GM23338 (cell line): ENCODE data around the gene DPF1. TPM values are rescaled to one million over a fixed set of nuclear protein-coding genes. Genes with fewer than 3 reads are reported as not detected.

ENCODE experiments used
- ATAC-seq: fragments of 200-7000 bp; cut with Tn5 transposase; 3 replicates; pipeline ENCODE4 v1.9.1; 2020
- DNase-seq: peaks from one replicate; pipeline ENCODE4 v3.0.0-alpha.2; 2015; ENCODE audit warnings: low spot score
- H2AFZ ChIP-seq: fragments of 200-600 bp; sonication (generic); 2 replicates; pipeline ENCODE4 v1.8.0; 2016; ENCODE audit warnings: antibody characterized with exemption, mild to moderate bottlenecking, moderate library complexity
- H3F3A ChIP-seq: fragments of 200-600 bp; sonication (generic); replicated peaks from 2 replicates; pipeline ENCODE4 v1.8.0; 2017; ENCODE audit warnings: antibody characterized with exemption, mixed run types, low read depth
- H3K27ac ChIP-seq: fragments of 200-600 bp; sonication (generic); 2 replicates; pipeline ENCODE4 v1.6.1; 2016; ENCODE audit warnings: low read depth
- H3K27me3 ChIP-seq: fragments of 200-600 bp; sonication (generic); 2 replicates; pipeline ENCODE4 v1.8.0; 2016; ENCODE audit warnings: mild to moderate bottlenecking, mixed run types, moderate library complexity; ENCODE audit not compliant: insufficient read depth
- H3K36me3 ChIP-seq: fragments of 200-600 bp; sonication (generic); 2 replicates; pipeline ENCODE4 v1.8.0; 2016; ENCODE audit warnings: mild to moderate bottlenecking; ENCODE audit not compliant: insufficient read depth
- H3K4me1 ChIP-seq: fragments of 200-600 bp; sonication (generic); 2 replicates; pipeline ENCODE4 v1.8.0; 2016; ENCODE audit warnings: mild to moderate bottlenecking, moderate library complexity; ENCODE audit not compliant: insufficient read depth
- H3K4me2 ChIP-seq: fragments of 200-600 bp; sonication (generic); 2 replicates; pipeline ENCODE4 v1.7.1; 2017; ENCODE audit warnings: mixed run types
- H3K4me3 ChIP-seq: fragments of 200-600 bp; sonication (generic); 2 replicates; pipeline ENCODE4 v1.6.1; 2016; ENCODE audit warnings: mixed run types
- H3K79me2 ChIP-seq: fragments of 200-600 bp; sonication (generic); replicated peaks from 2 replicates; pipeline ENCODE4 v1.8.0; 2017; ENCODE audit warnings: mild to moderate bottlenecking; ENCODE audit not compliant: insufficient read depth
- H3K9me2 ChIP-seq: fragments of 200-600 bp; sonication (generic); 2 replicates; pipeline ENCODE4 v1.8.0; 2017; ENCODE audit not compliant: insufficient read depth
- H4K20me1 ChIP-seq: fragments of 200-600 bp; sonication (generic); replicated peaks from 2 replicates; pipeline ENCODE4 v1.8.0; 2017; ENCODE audit warnings: mild to moderate bottlenecking; ENCODE audit not compliant: insufficient read depth
- H3K27ac Mint-ChIP-seq: 2 replicates; pipeline ENCODE4 v1.8.0; 2020; ENCODE audit warnings: inconsistent platforms, mild to moderate bottlenecking, moderate library complexity, mixed read lengths
- H3K27me3 Mint-ChIP-seq: 3 replicates; pipeline ENCODE4 v1.8.0; 2022; ENCODE audit warnings: low read depth, mild to moderate bottlenecking, moderate library complexity, mixed read lengths, inconsistent platforms; ENCODE audit not compliant: insufficient read depth, poor library complexity
- H3K36me3 Mint-ChIP-seq: 3 replicates; pipeline ENCODE4 v1.8.0; 2021; ENCODE audit warnings: low read depth, mild to moderate bottlenecking, inconsistent platforms, moderate library complexity, mixed read lengths
- H3K4me1 Mint-ChIP-seq: 3 replicates; pipeline ENCODE4 v1.8.0; 2020; ENCODE audit warnings: mild to moderate bottlenecking, inconsistent platforms, mixed read lengths
- H3K4me3 Mint-ChIP-seq: 3 replicates; pipeline ENCODE4 v1.8.0; 2021; ENCODE audit warnings: moderate library complexity, mild to moderate bottlenecking, inconsistent platforms, mixed read lengths
- H3K9me3 Mint-ChIP-seq: 3 replicates; pipeline ENCODE4 v1.8.0; 2020; ENCODE audit warnings: moderate library complexity, mild to moderate bottlenecking, inconsistent platforms, mixed read lengths
- CREB1 ChIP-seq: fragments of 250-450 bp; sonication (Bioruptor Pico); IDR thresholded peaks from 2 replicates; pipeline ENCODE4 v1.5.0; 2020; ENCODE audit warnings: low read depth, mild to moderate bottlenecking, moderate library complexity
- CTCF ChIP-seq, 2 experiments: fragments of 200-600 bp in 1 of 2; sonication (generic) in 1 of 2; conservative IDR thresholded peaks; 2 replicates each; pipeline versions ENCODE4 v1.5.1 to v1.6.1; 2016 to 2017; ENCODE audit warnings: antibody characterized with exemption in 2 of 2, low read depth in 2 of 2, mild to moderate bottlenecking in 2 of 2, moderate library complexity in 1 of 2
- ETS1 ChIP-seq: IDR thresholded peaks from 2 replicates; pipeline ENCODE4 v1.6.1; 2016; ENCODE audit warnings: antibody characterized with exemption
- EZH2 ChIP-seq: fragments of 200-600 bp; sonication (generic); IDR thresholded peaks from one replicate; pipeline ENCODE4 v1.8.0; 2017; ENCODE audit warnings: antibody characterized with exemption, mild to moderate bottlenecking, low read depth; ENCODE audit not compliant: unreplicated experiment
- EZH2phosphoT487 ChIP-seq: fragments of 200-600 bp; sonication (generic); IDR thresholded peaks from one replicate; pipeline ENCODE4 v1.8.1; 2018; ENCODE audit warnings: antibody characterized with exemption; ENCODE audit not compliant: unreplicated experiment
- NANOG ChIP-seq: IDR thresholded peaks from 2 replicates; pipeline ENCODE4 v1.6.1; 2016; ENCODE audit warnings: antibody characterized with exemption, borderline replicate concordance
- POLR2AphosphoS5 ChIP-seq: IDR thresholded peaks from 2 replicates; pipeline ENCODE4 v1.6.1; 2016; ENCODE audit warnings: antibody characterized with exemption, low read depth
- REST ChIP-seq: IDR thresholded peaks from one replicate; pipeline ENCODE4 v1.6.1; 2018; ENCODE audit warnings: antibody characterized with exemption; ENCODE audit not compliant: unreplicated experiment
- STAT1 ChIP-seq: IDR thresholded peaks from one replicate; pipeline ENCODE4 v1.6.1; 2016; ENCODE audit warnings: antibody characterized with exemption; ENCODE audit not compliant: unreplicated experiment
- ZNF114 ChIP-seq: fragments of 250-450 bp; sonication (Bioruptor Pico); IDR thresholded peaks from 2 replicates; pipeline ENCODE4 v1.5.0; 2020; ENCODE audit warnings: mild to moderate bottlenecking, moderate library complexity
- ZNF331 ChIP-seq: fragments of 250-450 bp; sonication (Bioruptor Pico); IDR thresholded peaks from 2 replicates; pipeline ENCODE4 v1.5.0; 2020; ENCODE audit warnings: low read depth, mild to moderate bottlenecking, moderate library complexity
- polyA plus RNA-seq: library from polyadenylated mRNA; unstranded; fragments of >200 nt; fragmentation: Nextera tagmentation; extraction: Ambion mirVana; gene quantifications from 2 replicates; pipeline ENCODE4 v1.2.1, GENCODE V29; 2016
- total RNA-seq: library from RNA; depleted of rRNA; stranded (reverse); fragments of >200 nt; shearing (Covaris generic); gene quantifications from 2 replicates; pipeline ENCODE4 v1.2.3, GENCODE V29; 2014

The DPF1 gene
- total and polyA plus RNA-seq, 2 experiments from 2014 or later: 8.3 to 11.7 TPM

GRCh38 chr19:38199340-38199739 is 24.7 kb downstream of the DPF1 start:
- Mint-ChIP-seq H3K27me3 (peaks cover 11% of the 10 kb centered on the region), H3K27ac (no peak overlapping the region), H3K4me3 (no peak overlapping the region), H3K9me3 (no peaks in the 10 kb centered on the region), H3K4me1 (peaks cover 2% of the 10 kb centered on the region; the same call in 1 of the 3 replicates), H3K36me3 (peaks cover 23% of the 10 kb centered on the region)
- TF ChIP-seq ZNF114 (CRISPR knock-in tag): no peak
- no peak for TF ChIP-seq CREB1 (CRISPR knock-in tag)
- no peak for TF ChIP-seq ETS1
- TF ChIP-seq NANOG: no peak
- TF ChIP-seq STAT1: no peak
- TF ChIP-seq ZNF331 (CRISPR knock-in tag): no peak
- TF ChIP-seq EZH2: no peak
- no peak for TF ChIP-seq POLR2AphosphoS5
- Histone ChIP-seq H3K36me3 (no peaks in the 10 kb centered on the region), H3F3A (no peaks in the 10 kb centered on the region; the same call in 1 of the 2 replicates), H3K4me3 (no peak overlapping the region), H3K4me2 (no peak overlapping the region), H3K4me1 (no peaks in the 10 kb centered on the region), H3K27ac (no peak overlapping the region), H3K79me2 (no peaks in the 10 kb centered on the region), H2AFZ (no peak overlapping the region), H3K27me3 (no peaks in the 10 kb centered on the region), H4K20me1 (no peaks in the 10 kb centered on the region), H3K9me2 (no peaks in the 10 kb centered on the region)
- no peak for ATAC-seq
- DNase-seq: no peak

- no peak overlapping the region for H3K27ac ChIP-seq
- no peaks in the 10 kb centered on the region for H3K36me3 ChIP-seq
- peaks cover 2% of the 10 kb centered on the region; the same call in 1 of the 3 replicates for H3K4me1 Mint-ChIP-seq
- no peak overlapping the region for H3K4me3 Mint-ChIP-seq
- no peaks in the 10 kb centered on the region for H3K4me1 ChIP-seq
- no peak overlapping the region for H3K27ac Mint-ChIP-seq
- H4K20me1 ChIP-seq: no peaks in the 10 kb centered on the region
- no peaks in the 10 kb centered on the region for H3K27me3 ChIP-seq
- no peaks in the 10 kb centered on the region for H3K9me3 Mint-ChIP-seq
- H3K36me3 Mint-ChIP-seq: peaks cover 20% of the 10 kb centered on the region
- peaks cover 11% of the 10 kb centered on the region for H3K27me3 Mint-ChIP-seq
- no peak overlapping the region for H3K4me2 ChIP-seq
- H3K9me2 ChIP-seq: no peaks in the 10 kb centered on the region
- ATAC-seq: peak; percentile 23; the same call in 2 of the 3 replicates
- H2AFZ ChIP-seq: no peak overlapping the region
- no peak for DNase-seq
- H3K79me2 ChIP-seq: no peaks in the 10 kb centered on the region
- no peaks in the 10 kb centered on the region; the same call in 1 of the 2 replicates for H3F3A ChIP-seq
- H3K4me3 ChIP-seq: no peak overlapping the region
- no peak for TF ChIP-seq EZH2
- no peak for TF ChIP-seq POLR2AphosphoS5
- TF ChIP-seq ZNF331 (CRISPR knock-in tag): no peak
- no peak for TF ChIP-seq NANOG
- TF ChIP-seq CTCF (conservative IDR thresholded peaks at IDR 0.05; ENCODE audit: low read depth in 2 of 2): no peak
- TF ChIP-seq REST: no peak
- TF ChIP-seq ETS1: no peak
- TF ChIP-seq STAT1: no peak
- no peak for TF ChIP-seq CREB1 (CRISPR knock-in tag)
- no peak for TF ChIP-seq EZH2phosphoT487
Observed at GRCh38 chr19:38197937-38198704, 25.9 kb downstream of the DPF1 start.
